Measurements from ENCODE around the gene ST3GAL3.

The ST3GAL3 gene

DNA sequence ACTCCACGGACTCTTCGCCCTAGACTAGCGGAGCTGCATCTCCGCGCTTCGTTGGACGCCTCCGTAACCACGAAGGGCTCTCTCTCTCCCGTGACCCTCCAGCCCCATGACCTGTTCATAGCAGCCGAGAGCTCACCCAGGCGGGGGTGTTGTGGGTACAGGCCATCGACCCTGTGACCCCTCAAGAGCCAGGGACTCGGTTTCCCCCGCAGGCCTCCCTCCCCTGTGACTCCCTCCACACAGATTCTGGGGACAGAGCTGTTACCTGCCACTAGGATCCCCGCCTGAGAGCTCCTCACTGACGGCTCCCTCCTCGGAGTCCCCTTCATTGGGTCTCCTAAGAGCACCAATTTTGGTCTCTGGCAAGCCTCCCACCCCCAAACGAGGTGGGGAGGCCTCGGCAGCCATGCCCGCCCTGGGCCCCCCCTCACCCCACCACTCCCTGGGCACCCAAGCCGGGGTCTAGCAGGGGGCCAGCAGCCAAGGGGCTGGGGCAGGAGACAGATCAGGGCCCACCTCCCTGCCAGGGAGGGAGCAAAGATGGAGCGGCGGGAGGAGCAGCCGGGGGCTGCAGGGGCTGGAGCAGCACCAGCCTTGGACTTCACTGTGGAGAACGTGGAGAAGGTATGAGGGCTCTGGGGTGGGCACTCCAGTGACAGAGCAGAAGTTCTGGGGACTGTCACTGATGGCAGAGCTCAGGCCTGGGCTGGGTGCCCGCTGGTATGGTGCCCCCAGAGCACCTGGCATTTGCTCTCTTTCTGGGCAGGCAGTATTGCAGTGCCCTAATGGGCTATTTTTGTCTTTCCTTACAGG, 239.9 kb downstream of the ST3GAL3 start:
- ATAC-seq (no peak), DNase-seq (no peak)
- no peaks in the 10 kb centered on the region for H3K27me3 Mint-ChIP-seq
- peaks cover 13% of the 10 kb centered on the region for H3K36me3 Mint-ChIP-seq (ENCODE audit: low read depth)
- no peaks in the 10 kb centered on the region for H3K9me3 Mint-ChIP-seq
- H3K4me1 Mint-ChIP-seq = peaks cover 43% of the 10 kb centered on the region
- H3K27ac Mint-ChIP-seq = peak overlapping the region; percentile 98
- peak overlapping the region; percentile 97 for H3K4me3 Mint-ChIP-seq

DNA sequence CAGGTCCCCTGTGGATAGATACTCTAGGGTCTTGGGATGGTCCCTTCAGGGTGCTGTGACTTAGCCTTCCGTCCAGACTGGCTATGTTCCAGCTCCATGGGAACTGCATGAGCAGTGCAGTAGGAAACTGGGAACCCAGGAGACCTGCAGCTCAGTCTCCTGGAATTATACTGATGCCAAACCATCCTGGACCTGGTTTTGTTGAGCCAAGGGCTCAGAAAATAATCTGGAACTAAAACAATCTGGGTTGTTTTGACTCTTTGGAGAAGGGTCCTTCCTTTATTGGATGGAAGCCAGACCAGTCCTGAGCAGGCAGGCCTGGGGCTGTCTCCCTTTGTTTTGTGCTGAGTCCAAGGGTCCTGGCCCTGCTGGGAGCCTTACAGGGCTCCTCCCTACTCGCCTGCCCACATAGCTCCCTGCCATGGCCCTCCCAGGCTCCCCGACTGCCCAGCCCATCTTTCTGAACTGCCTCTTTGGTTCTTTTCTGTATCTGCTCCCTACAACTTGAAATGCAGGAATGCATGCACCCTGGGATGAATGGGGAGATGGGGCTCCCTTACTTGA, 240.6 kb downstream of the ST3GAL3 start:
- peaks cover 43% of the 10 kb centered on the region for H3K4me1 Mint-ChIP-seq
- ATAC-seq (no peak), DNase-seq (no peak)
- H3K9me3 Mint-ChIP-seq = no peaks in the 10 kb centered on the region
- H3K36me3 Mint-ChIP-seq (ENCODE audit: low read depth) = peaks cover 13% of the 10 kb centered on the region
- peak overlapping the region; percentile 53 for H3K27ac Mint-ChIP-seq
- peak overlapping the region; percentile 97 for H3K4me3 Mint-ChIP-seq
- no peaks in the 10 kb centered on the region for H3K27me3 Mint-ChIP-seq

DNA sequence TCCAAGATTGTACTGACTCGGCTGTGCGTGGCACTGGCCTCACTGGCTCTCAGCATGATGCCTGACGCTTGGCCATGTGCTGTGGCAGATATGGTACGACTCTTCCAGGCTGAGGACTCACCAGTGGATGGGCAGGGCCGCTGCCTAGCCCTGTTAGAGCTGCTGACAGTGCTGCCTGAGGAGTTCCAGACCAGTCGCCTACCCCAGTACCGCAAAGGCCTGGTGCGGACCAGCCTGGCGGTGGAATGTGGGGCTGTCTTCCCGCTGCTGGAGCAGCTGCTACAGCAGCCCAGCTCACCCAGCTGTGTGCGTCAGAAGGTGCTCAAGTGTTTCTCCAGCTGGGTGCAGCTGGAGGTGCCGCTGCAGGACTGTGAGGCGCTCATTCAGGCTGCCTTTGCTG, 242.3 kb downstream of the ST3GAL3 start:
- DNase-seq (no peak), ATAC-seq (no peak)
- Mint-ChIP-seq H3K36me3 (ENCODE audit: low read depth) (peaks cover 13% of the 10 kb centered on the region), H3K4me1 (peaks cover 40% of the 10 kb centered on the region), H3K9me3 (no peaks in the 10 kb centered on the region), H3K27ac (no peak overlapping the region), H3K4me3 (no peak overlapping the region), H3K27me3 (no peaks in the 10 kb centered on the region)

- H3K4me3 Mint-ChIP-seq = no peak overlapping the region
- H3K36me3 Mint-ChIP-seq (ENCODE audit: low read depth) = peaks cover 12% of the 10 kb centered on the region
- no peak for ATAC-seq
- peaks cover 24% of the 10 kb centered on the region for H3K4me1 Mint-ChIP-seq
- H3K27ac Mint-ChIP-seq = no peak overlapping the region
- no peaks in the 10 kb centered on the region for H3K9me3 Mint-ChIP-seq
- H3K27me3 Mint-ChIP-seq = no peaks in the 10 kb centered on the region
- no peak for DNase-seq
Measured at GRCh38 chr1:43951021-43951985, 244.0 kb downstream of the ST3GAL3 start.

GRCh38 chr1:43952731-43953346, 245.5 kb downstream of the ST3GAL3 start:
- DNase-seq (no peak), ATAC-seq (no peak)
- Mint-ChIP-seq H3K27ac (no peak overlapping the region), H3K4me1 (peaks cover 18% of the 10 kb centered on the region), H3K36me3 (ENCODE audit: low read depth) (peaks cover 14% of the 10 kb centered on the region), H3K9me3 (no peaks in the 10 kb centered on the region), H3K27me3 (no peaks in the 10 kb centered on the region), H3K4me3 (no peak overlapping the region)

DNA sequence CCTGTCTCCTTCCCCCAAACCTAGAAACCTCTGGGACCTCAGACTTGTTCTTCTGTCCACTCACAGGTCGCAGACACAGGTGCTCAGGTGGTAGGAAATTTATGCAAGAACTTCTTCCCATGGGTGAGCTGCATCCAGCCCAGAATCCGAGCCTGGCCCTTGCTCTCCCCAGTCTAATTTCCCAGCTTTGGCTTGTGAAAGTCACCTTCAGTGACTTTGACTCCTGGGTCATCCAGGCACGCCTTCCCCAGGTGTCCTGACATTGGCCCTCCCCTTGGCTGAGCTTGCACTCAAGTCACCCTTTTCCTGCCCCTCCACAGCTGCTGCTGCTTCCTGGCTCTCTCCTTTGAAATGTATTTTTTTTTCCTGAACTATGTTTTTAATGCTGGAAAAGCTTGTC, 246.0 kb downstream of the ST3GAL3 start:
- no peak overlapping the region for H3K4me3 Mint-ChIP-seq
- no peaks in the 10 kb centered on the region for H3K9me3 Mint-ChIP-seq
- DNase-seq = no peak
- ATAC-seq = no peak
- H3K27ac Mint-ChIP-seq = no peak overlapping the region
- no peaks in the 10 kb centered on the region for H3K27me3 Mint-ChIP-seq
- H3K36me3 Mint-ChIP-seq (ENCODE audit: low read depth) = peaks cover 14% of the 10 kb centered on the region
- peaks cover 13% of the 10 kb centered on the region for H3K4me1 Mint-ChIP-seq

DNA sequence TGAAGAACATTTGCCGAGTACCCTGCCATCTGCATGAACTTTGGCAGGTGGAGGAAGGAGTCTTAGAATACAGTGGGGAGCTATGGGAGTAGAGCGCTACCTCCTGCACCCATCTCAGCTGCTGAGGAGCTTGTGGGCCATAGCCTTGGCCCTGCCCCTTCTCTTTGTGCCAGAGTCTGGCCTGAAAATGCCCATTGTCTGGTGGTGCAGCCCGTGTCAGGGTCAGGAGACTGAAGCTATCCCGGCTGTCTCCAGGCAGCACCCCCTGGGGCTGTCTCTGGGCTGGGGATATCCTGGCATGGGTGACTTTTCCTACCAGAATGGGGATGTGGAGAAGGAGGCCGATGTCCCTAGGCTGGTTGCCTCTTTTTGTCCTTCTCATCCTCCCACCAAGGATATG, 246.7 kb downstream of the ST3GAL3 start:
- Mint-ChIP-seq H3K9me3 (no peaks in the 10 kb centered on the region), H3K36me3 (ENCODE audit: low read depth) (peaks cover 17% of the 10 kb centered on the region), H3K27me3 (no peaks in the 10 kb centered on the region), H3K4me3 (no peak overlapping the region), H3K4me1 (peaks cover 12% of the 10 kb centered on the region), H3K27ac (no peak overlapping the region)
- DNase-seq (no peak), ATAC-seq (no peak)

GRCh38 chr1:43956234-43956633, 248.9 kb downstream of the ST3GAL3 start:
- Mint-ChIP-seq H3K4me1 (peaks cover 4% of the 10 kb centered on the region), H3K4me3 (no peak overlapping the region), H3K27me3 (no peaks in the 10 kb centered on the region), H3K27ac (no peak overlapping the region), H3K9me3 (no peaks in the 10 kb centered on the region), H3K36me3 (ENCODE audit: low read depth) (peaks cover 11% of the 10 kb centered on the region)
- DNase-seq (no peak), ATAC-seq (no peak)

GRCh38 chr1:43957407-43958040, 250.2 kb downstream of the ST3GAL3 start:
- no peaks in the 10 kb centered on the region for H3K4me1 Mint-ChIP-seq
- H3K4me3 Mint-ChIP-seq = no peak overlapping the region
- H3K27me3 Mint-ChIP-seq = no peaks in the 10 kb centered on the region
- H3K36me3 Mint-ChIP-seq (ENCODE audit: low read depth) = peaks cover 11% of the 10 kb centered on the region
- H3K27ac Mint-ChIP-seq = no peak overlapping the region
- no peak for DNase-seq
- H3K9me3 Mint-ChIP-seq = no peaks in the 10 kb centered on the region
- ATAC-seq = no peak

GRCh38 chr1:43958351-43959255, 251.3 kb downstream of the ST3GAL3 start:
- no peak overlapping the region for H3K4me3 Mint-ChIP-seq
- DNase-seq (no peak), ATAC-seq (no peak)
- H3K4me1 Mint-ChIP-seq = no peaks in the 10 kb centered on the region
- H3K27ac Mint-ChIP-seq = no peak overlapping the region
- H3K36me3 Mint-ChIP-seq (ENCODE audit: low read depth) = peaks cover 11% of the 10 kb centered on the region
- no peaks in the 10 kb centered on the region for H3K9me3 Mint-ChIP-seq
- H3K27me3 Mint-ChIP-seq = no peaks in the 10 kb centered on the region

DNA sequence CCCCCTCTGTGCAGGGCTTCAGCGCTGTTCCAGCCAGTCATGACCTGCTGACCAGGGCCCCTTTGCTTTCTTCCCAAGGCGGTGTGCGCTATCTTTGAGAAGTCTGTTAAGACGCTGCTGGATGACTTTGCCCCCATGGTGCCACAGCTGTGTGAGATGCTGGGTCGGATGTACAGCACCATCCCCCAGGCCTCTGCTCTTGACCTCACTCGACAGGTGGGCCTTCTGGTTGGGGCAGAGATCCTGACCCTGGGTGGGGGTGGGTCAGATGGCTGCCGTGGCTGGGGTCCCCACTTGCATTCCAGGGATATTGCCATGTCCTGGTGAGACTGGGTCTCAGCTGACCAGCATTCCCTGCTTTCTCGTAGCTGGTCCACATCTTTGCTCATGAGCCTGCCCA, 253.5 kb downstream of the ST3GAL3 start:
- DNase-seq = no peak
- peaks cover 11% of the 10 kb centered on the region for H3K36me3 Mint-ChIP-seq (ENCODE audit: low read depth)
- ATAC-seq = no peak
- H3K27ac Mint-ChIP-seq = no peak overlapping the region
- no peaks in the 10 kb centered on the region for H3K4me1 Mint-ChIP-seq
- H3K9me3 Mint-ChIP-seq = no peaks in the 10 kb centered on the region
- H3K27me3 Mint-ChIP-seq = no peaks in the 10 kb centered on the region
- H3K4me3 Mint-ChIP-seq = no peak overlapping the region

DNA sequence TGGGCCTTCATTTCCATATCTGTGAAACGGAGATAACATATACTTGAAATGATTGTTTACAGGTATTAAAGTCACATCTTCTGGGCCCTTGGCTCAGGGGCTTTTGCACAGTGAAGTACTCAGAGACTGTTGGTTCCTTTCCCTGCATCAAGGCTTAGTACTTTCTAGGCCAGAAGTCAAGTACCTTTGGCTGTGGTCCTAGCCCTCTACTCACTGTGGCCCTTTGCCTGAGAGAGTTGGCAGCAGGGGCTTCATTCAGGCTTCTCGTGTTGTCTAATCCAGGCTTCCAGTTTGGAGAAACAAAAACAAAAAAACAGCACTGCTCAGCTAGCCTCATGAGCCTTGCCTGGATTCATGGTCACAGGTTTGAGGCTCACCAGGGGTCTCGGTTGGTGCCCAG, 254.4 kb downstream of the ST3GAL3 start:
- DNase-seq (no peak), ATAC-seq (no peak)
- no peak overlapping the region for H3K27ac Mint-ChIP-seq
- no peaks in the 10 kb centered on the region for H3K27me3 Mint-ChIP-seq
- no peak overlapping the region for H3K4me3 Mint-ChIP-seq
- H3K36me3 Mint-ChIP-seq (ENCODE audit: low read depth) = peaks cover 10% of the 10 kb centered on the region
- no peaks in the 10 kb centered on the region for H3K9me3 Mint-ChIP-seq
- no peaks in the 10 kb centered on the region for H3K4me1 Mint-ChIP-seq

DNA sequence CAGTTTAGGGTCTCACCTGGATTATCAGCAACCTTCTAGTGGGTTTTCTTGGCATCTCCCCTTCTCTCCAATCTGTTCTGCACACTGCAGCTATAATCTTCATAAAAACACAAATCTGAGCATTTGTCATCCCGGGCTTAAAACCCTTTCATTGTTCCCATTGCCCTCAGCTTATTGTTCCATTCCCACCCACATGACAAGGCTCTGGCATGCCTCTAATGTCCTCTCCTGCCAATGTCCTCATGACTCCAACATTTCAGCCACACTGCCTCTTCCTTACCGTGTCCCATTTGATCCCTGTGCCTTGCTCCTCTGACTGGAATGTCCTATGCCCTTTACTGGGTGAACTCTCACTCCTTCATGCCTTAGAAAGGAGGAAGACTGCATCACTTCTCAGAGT, 255.0 kb downstream of the ST3GAL3 start:
- H3K27me3 Mint-ChIP-seq = no peaks in the 10 kb centered on the region
- DNase-seq = no peak
- no peaks in the 10 kb centered on the region for H3K9me3 Mint-ChIP-seq
- H3K36me3 Mint-ChIP-seq (ENCODE audit: low read depth) = peaks cover 8% of the 10 kb centered on the region
- no peak for ATAC-seq
- H3K27ac Mint-ChIP-seq = no peak overlapping the region
- H3K4me3 Mint-ChIP-seq = no peak overlapping the region
- H3K4me1 Mint-ChIP-seq = no peaks in the 10 kb centered on the region
